Thymus (tissue), 11 donors: ENCODE results near the gene SAMD3. TPM values are rescaled to one million over a fixed set of nuclear protein-coding genes. Genes with fewer than 3 reads are reported as not detected.
"Not testable (repeated sequence)": the region's sequence is repeated elsewhere in the genome, so short reads cannot be mapped to it uniquely, and the experiment has no call there.

Source experiments
- DNase-seq, 9 donors: peaks; one replicate each; pipeline ENCODE4 v3.0.0-alpha.2; 2013; ENCODE audit warnings: low spot score in 9 of 9, low read depth in 6 of 9, missing footprints in 1 of 9
- H3K27ac ChIP-seq, 2 donors: one replicate each; pipeline ENCODE4 v1.5.1; 2013; ENCODE audit warnings: control low read depth in 1 of 2, low read depth in 1 of 2, low read length in 1 of 2, mild to moderate bottlenecking in 1 of 2, moderate library complexity in 1 of 2
- H3K27me3 ChIP-seq, 2 donors: one replicate each; pipeline ENCODE4 v1.5.1; 2013; ENCODE audit warnings: low read length in 1 of 2; ENCODE audit not compliant: control insufficient read depth in 2 of 2, insufficient read depth in 1 of 2
- H3K36me3 ChIP-seq, 2 donors: one replicate each; pipeline ENCODE4 v1.5.1; 2013; ENCODE audit warnings: low read length in 1 of 2, mild to moderate bottlenecking in 1 of 2, moderate library complexity in 1 of 2; ENCODE audit not compliant: control insufficient read depth in 2 of 2, insufficient read depth in 2 of 2
- H3K4me1 ChIP-seq, 2 donors: one replicate each; pipeline ENCODE4 v1.5.1; 2013; ENCODE audit warnings: low read length in 2 of 2; ENCODE audit not compliant: control insufficient read depth in 2 of 2, insufficient read depth in 2 of 2
- H3K4me3 ChIP-seq, 2 donors: one replicate each; pipeline ENCODE4 v1.5.1; 2013; ENCODE audit warnings: low read length in 2 of 2, control low read depth in 1 of 2, mild to moderate bottlenecking in 1 of 2
- H3K9me3 ChIP-seq, 2 donors: one replicate each; pipeline ENCODE4 v1.5.1; 2013; ENCODE audit warnings: low read length in 1 of 2, mild to moderate bottlenecking in 1 of 2; ENCODE audit not compliant: control insufficient read depth in 2 of 2, insufficient read depth in 1 of 2
- WGBS: extraction: QIAGEN DNeasy Blood & Tissue Kit; methylation state at CpG from one replicate; pipeline ENCODE4 v1.1.7; 2013; 5-methylcytosine and 5-hydroxymethylcytosine counted together
- polyA plus RNA-seq: library from polyadenylated mRNA; stranded (reverse); fragments of 200-250 nt; gene quantifications from one replicate; pipeline ENCODE4 v1.2.3, GENCODE V29; 2013
- total RNA-seq: library from RNA; stranded (reverse); fragments of 120-200 nt; gene quantifications from one replicate; pipeline ENCODE4 v1.2.4, GENCODE V29; 2013
- donor health status: healthy.

SAMD3 gene
- total and polyA plus RNA-seq, 2 donors: 9.6 to 23.9 TPM

- not testable (repeated sequence) for H3K4me1 ChIP-seq, H3K27me3 ChIP-seq, H3K4me3 ChIP-seq, H3K27ac ChIP-seq, DNase-seq, H3K9me3 ChIP-seq, H3K36me3 ChIP-seq
- 95% methylated on average over 4 of the region's 4 CpGs for WGBS
Observed at GRCh38 chr6:130170160-130170559, 52.6 kb downstream of the SAMD3 start.

GRCh38 chr6:130167655-130168054 lies 55.1 kb downstream of the SAMD3 start:
- WGBS: 94% methylated on average over 5 of the region's 5 CpGs
- no peak overlapping the region for H3K4me3 ChIP-seq
- no peaks in the 10 kb centered on the region for H3K36me3 ChIP-seq
- no peak overlapping the region for H3K27ac ChIP-seq
- no peak for DNase-seq
- no peaks in the 10 kb centered on the region for H3K9me3 ChIP-seq
- no peaks in the 10 kb centered on the region for H3K27me3 ChIP-seq
- no peaks in the 10 kb centered on the region for H3K4me1 ChIP-seq

GRCh38 chr6:130164251-130164650 lies 58.5 kb downstream of the SAMD3 start:
- Histone ChIP-seq H3K27me3 (no peaks in the 10 kb centered on the region), H3K4me1 (no peaks in the 10 kb centered on the region), H3K4me3 (no peak overlapping the region), H3K9me3 (no peaks in the 10 kb centered on the region), H3K36me3 (no peaks in the 10 kb centered on the region), H3K27ac (no peak overlapping the region)
- no peak for DNase-seq
- WGBS: 74% methylated on average over 4 of the region's 4 CpGs

- no peaks in the 10 kb centered on the region for H3K27me3 ChIP-seq
- H3K27ac ChIP-seq: no peak overlapping the region
- H3K9me3 ChIP-seq: no peaks in the 10 kb centered on the region
- no peaks in the 10 kb centered on the region for H3K36me3 ChIP-seq
- no peak overlapping the region for H3K4me3 ChIP-seq
- WGBS: 99% methylated on average over 2 of the region's 2 CpGs
- no peaks in the 10 kb centered on the region for H3K4me1 ChIP-seq
- DNase-seq: no peak
Observed at GRCh38 chr6:130163266-130163665, 59.5 kb downstream of the SAMD3 start.

- Histone ChIP-seq H3K4me1 (no peaks in the 10 kb centered on the region), H3K36me3 (no peaks in the 10 kb centered on the region), H3K27me3 (no peaks in the 10 kb centered on the region), H3K4me3 (no peak overlapping the region), H3K27ac (no peak overlapping the region), H3K9me3 (no peaks in the 10 kb centered on the region)
- 95% methylated on average over 2 of the region's 2 CpGs for WGBS
- DNase-seq: no peak
Observed at GRCh38 chr6:130162421-130162820, 60.3 kb downstream of the SAMD3 start.

GRCh38 chr6:130161683-130162404 lies 60.9 kb downstream of the SAMD3 start:
- H3K4me1 ChIP-seq: no peaks in the 10 kb centered on the region
- DNase-seq: no peak
- H3K9me3 ChIP-seq: no peaks in the 10 kb centered on the region
- no peak overlapping the region for H3K27ac ChIP-seq
- no peak overlapping the region for H3K4me3 ChIP-seq
- H3K36me3 ChIP-seq: no peaks in the 10 kb centered on the region
- H3K27me3 ChIP-seq: no peaks in the 10 kb centered on the region
- WGBS: 75% methylated on average over 6 of the region's 6 CpGs

GRCh38 chr6:130159956-130160355 lies 62.8 kb downstream of the SAMD3 start:
- no peak for DNase-seq
- no peaks in the 10 kb centered on the region for H3K36me3 ChIP-seq
- WGBS: 92% methylated on average over 3 of the region's 3 CpGs
- no peaks in the 10 kb centered on the region for H3K9me3 ChIP-seq
- H3K4me3 ChIP-seq: no peak overlapping the region
- H3K27me3 ChIP-seq: no peaks in the 10 kb centered on the region
- H3K27ac ChIP-seq: no peak overlapping the region
- H3K4me1 ChIP-seq: no peaks in the 10 kb centered on the region

GRCh38 chr6:130158548-130158947 lies 64.2 kb downstream of the SAMD3 start:
- Histone ChIP-seq H3K36me3 (no peaks in the 10 kb centered on the region), H3K4me3 (no peak overlapping the region), H3K27ac (no peak overlapping the region), H3K27me3 (no peaks in the 10 kb centered on the region), H3K4me1 (no peaks in the 10 kb centered on the region), H3K9me3 (no peaks in the 10 kb centered on the region)
- no peak for DNase-seq
- 98% methylated on average over 4 of the region's 4 CpGs for WGBS

GRCh38 chr6:130158056-130158455 lies 64.7 kb downstream of the SAMD3 start:
- 95% methylated on average over 2 of the region's 2 CpGs for WGBS
- Histone ChIP-seq H3K27ac (no peak overlapping the region), H3K4me1 (no peaks in the 10 kb centered on the region), H3K27me3 (no peaks in the 10 kb centered on the region), H3K36me3 (no peaks in the 10 kb centered on the region), H3K4me3 (no peak overlapping the region), H3K9me3 (no peaks in the 10 kb centered on the region)
- DNase-seq: no peak
